NCI-H524 treated with DMSO at 0.1 percent for 48 hours (cell line): ENCODE results near the gene NR4A1.

Experiments used
- DNase-seq: peaks from one replicate; lab custom pipeline; 2025; lab: John Stamatoyannopoulos, UW

NR4A1 gene

DNA sequence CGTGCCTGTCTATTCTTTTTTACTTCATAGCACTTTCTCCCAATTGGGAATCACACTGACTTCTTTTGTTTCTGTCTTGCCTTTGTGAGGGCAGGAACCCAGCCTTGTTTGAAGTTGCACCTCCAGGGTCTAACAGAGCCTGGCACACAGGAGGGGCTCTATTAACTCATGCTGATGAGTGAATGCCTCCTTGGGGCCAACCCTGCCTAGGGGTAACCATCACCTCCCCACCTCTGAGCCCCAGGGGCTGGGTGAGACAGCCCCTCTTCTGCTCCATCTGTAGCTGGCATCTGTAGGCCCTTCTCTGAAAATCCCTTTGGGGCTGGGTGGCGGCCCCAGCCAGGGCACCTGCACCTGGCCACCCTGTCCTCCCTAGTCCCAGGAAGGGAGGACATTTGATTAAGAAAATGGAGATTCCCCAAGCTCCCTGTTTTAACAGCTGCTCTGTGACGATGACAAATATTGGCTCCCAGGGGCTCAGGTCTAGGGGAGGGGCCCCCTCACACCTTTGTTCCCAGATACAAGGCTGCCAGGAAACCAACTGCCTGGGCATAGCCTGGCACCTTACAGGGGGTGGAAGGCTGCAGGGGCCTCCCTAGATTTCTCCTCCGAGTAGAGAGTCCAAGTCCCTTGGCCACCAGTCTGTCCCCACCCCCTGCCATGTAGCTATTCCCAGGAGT is 32.7 kb upstream of the NR4A1 start:
- DNase-seq, result no peak

DNA sequence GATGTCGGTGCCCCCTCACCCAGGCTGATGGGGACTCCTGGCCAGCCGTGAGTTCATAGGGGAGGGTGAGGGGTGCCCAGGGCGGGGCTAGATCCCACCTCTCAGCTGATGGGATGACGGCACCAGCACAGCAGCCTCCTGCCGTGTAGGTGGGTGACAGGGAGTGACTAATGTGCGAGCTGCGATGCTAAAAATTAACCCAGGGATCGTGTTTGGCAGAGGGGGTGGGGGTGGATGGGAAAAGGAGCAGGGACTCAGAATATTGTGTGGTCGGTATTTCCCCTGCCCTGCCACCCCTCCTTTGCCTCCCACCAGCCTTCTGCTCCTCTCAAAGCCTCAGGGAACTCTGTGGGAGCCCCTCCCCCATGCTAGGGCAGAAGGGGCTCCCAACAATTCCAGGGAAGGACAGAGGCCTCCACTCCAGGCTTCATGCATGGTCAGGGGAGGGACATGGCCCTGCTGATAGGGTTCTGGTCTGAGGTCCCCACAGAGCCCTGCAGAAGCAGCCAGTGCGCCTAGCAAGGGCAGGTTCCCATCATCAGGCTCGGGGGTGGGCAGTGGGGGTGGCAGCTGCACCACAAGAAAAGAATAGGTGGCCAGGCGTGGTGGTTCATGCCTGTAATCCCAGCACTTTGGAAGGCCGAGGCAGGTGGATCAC is 32.0 kb upstream of the NR4A1 start:
- no peak for DNase-seq

DNA sequence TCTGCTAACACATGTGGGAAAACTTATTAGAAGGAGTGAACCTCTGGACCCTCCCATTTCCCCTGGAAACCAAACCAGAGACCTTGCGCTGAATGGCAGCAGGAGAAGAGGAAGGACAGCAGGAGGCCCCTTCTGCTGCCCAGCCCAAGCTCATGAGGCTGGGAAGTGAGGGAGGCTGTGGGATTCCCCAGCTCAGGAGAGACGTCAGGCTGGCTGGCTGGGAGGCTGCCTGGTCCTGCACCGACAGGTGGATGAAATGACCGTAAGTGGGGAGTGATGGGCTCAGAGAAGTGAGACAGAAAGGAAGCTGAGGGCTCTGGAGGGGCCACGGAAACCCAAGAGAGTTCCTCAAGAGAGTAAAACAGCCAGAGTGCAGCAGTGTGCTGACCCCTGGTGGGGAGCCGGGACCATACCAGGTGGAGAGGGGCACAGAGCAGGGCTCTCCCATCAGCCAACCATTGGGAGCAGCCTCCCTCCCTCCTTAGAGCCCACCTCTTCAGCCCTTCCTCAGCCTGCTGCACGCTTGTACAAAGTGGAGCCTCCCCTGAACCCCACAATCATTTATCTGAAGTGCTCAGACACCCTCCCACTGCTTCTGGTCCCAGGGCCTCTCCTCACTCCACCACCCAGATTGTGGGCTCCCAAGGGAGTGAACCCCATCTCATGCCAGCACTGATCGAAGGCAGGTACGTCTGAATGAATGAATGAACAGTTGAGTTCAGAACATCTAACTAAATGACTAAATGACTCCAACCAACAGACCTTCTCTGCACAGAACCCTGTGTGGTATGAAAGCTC is 30.5 kb upstream of the NR4A1 start:
- DNase-seq, result peak; percentile 46

DNA sequence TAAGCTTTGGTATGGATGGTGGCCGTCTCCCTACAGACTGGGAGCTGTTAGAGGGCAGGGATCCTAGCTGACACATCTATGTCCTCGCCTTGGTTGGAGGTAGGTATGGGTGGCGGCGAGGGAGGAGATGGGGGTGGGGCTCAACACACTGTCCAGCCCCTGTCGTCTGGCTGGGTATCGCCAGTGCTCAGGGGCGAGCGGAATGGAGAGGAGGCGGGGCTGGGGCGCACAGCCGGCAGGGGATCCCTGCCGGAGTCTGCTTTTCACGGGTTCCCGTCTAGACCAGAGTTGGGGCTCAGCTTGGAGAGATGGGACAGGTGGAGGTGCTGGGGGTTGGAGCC is 28.4 kb upstream of the NR4A1 start:
- DNase-seq, result no peak

GRCh38 chr12:52023182-52023975 is 27.9 kb upstream of the NR4A1 start:
- no peak for DNase-seq

- DNase-seq, result no peak
These were observed 27.1 kb upstream of the NR4A1 start for GRCh38 chr12:52023976-52024688.

- no peak for DNase-seq
These were observed 26.4 kb upstream of the NR4A1 start for GRCh38 chr12:52024845-52025230.

GRCh38 chr12:52026263-52026662 is 25.0 kb upstream of the NR4A1 start:
- no peak for DNase-seq

GRCh38 chr12:52027085-52027843 is 24.0 kb upstream of the NR4A1 start:
- DNase-seq, result no peak

GRCh38 chr12:52029685-52030084 is 21.6 kb upstream of the NR4A1 start:
- peak; percentile 58 for DNase-seq

DNA sequence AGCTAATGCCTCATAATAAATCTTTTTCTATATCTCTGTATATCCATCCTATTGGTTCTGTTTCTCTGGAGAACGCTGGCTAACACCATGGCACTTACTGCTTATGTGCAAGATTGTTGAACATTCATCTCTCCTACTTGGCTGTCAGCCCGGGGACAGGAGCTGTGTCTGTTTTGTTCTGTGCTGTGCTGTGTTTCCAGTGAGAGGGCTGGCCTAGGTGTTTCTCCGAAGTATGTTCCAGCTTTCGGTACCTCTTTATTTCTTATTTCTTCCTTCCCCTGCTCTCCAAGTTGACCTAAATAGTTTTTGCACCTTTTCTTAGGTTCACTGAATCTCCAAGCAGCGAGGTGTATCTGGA is 18.8 kb upstream of the NR4A1 start:
- DNase-seq, result no peak

DNA sequence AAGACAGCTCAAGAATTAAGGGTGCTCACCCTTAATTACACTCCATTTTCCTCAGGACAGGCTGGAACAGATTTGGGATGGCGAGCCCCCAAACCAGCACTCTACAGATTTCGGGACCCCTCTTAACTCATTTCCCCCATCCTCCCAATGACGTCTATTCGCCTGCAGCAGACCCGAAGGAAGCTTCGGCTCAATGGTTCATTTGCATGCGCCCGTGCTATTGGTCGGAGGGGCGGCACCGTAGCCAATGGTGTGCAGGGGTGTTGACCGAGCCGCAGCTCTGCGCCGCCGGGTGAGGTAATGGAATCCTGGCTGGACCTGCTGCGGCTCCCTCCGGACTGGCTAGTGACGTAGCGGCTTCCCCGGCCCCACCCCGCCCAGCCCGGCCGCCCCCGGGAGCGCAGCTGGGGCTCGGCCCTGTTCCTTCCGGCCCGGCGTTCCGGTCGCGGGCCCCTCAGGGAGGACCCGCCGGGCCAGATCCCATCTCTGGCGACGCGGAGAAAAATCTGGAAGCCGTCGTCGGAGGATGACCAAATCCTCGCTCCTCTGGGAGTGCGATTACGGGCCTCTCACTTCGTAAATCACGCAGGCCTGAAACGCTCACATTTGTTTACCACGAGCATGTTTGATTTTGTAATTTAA is 18.3 kb upstream of the NR4A1 start:
- DNase-seq, result peak; percentile 77

- DNase-seq, result no peak
These were observed 17.6 kb upstream of the NR4A1 start for GRCh38 chr12:52033446-52034140.

GRCh38 chr12:52035190-52035589 is 16.1 kb upstream of the NR4A1 start:
- DNase-seq, result no peak

GRCh38 chr12:52035926-52036325 is 15.3 kb upstream of the NR4A1 start:
- no peak for DNase-seq

DNA sequence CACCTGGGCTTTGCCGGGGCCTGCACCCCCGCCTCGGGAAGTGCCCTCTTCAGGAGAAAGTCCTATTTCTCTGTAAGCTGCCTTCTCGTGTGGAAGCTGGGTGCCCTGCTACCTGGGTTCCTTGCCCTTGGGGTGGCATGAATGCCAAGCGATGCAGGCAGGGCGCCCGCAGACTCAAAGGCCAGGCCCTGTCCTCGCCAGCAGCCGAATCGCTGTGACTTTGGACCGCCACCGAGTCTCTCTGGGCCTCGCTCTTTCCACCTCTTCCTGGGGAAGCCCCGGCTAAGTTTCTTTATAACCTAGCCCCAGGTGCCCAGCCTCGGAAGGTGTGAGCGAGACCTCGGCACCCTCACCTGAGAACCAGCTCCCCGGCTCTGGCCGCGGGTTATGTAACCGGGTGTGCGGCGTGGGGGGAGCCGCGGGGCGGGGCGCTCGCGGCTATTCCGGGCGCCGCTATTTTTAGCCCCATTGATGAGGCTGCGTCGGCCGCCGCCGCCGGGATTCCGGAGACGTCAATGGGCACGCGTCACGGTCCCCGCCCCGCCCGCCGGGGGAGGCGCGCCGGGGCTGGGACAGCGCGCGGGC is 14.6 kb upstream of the NR4A1 start:
- no peak for DNase-seq

GRCh38 chr12:52037248-52037861 is 13.9 kb upstream of the NR4A1 start:
- DNase-seq, result no peak

- no peak for DNase-seq
These were observed 12.8 kb upstream of the NR4A1 start for GRCh38 chr12:52038447-52038846.

DNA sequence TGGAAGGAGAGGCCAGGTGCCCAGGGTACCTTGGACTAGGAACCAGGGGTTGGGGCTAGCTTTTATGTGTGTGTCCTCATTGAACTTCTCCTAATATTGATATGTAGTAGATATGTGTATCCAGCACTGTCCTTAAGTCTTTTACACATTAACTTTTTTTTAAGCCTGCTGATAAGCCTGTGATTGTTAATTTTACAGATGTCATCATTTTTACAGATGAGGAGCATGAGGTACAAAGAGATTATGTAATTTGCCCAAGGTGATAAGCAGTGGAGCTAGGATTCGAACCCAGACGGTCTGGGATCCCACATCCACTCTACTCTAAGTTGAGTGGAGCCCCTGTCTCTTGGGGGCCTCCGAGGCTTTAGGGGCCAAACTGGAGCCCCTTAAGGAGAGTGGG is 10.2 kb upstream of the NR4A1 start:
- DNase-seq, result no peak
